Measurements from ENCODE around the gene PKMYT1. TPM values are rescaled to one million over a fixed set of nuclear protein-coding genes. Genes with fewer than 3 reads are reported as not detected.

PKMYT1 gene
- total and polyA plus RNA-seq, 2 of the 4 experiments (the other 2 are of a cell fraction): 1.8 to 14.9 TPM

DNA sequence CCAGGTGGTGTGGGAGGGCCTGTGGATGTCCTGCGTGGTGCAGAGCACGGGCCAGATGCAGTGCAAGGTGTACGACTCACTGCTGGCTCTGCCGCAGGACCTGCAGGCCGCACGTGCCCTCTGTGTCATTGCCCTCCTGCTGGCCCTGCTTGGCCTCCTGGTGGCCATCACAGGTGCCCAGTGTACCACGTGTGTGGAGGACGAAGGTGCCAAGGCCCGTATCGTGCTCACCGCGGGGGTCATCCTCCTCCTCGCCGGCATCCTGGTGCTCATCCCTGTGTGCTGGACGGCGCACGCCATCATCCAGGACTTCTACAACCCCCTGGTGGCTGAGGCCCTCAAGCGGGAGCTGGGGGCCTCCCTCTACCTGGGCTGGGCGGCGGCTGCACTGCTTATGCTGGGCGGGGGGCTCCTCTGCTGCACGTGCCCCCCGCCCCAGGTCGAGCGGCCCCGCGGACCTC lies 33.3 kb upstream of the PKMYT1 start:
- Histone ChIP-seq H2AFZ (replicated peaks; ENCODE audit: low read length, poor library complexity) (no peak overlapping the region), H2BK120ac (ENCODE audit: low read depth, low read length) (no peak overlapping the region), H2BK20ac (ENCODE audit: low read depth, low read length) (no peak overlapping the region), H3K23ac (ENCODE audit: low read depth, low read length) (no peak overlapping the region), H3K79me1 (ENCODE audit: low read depth in 1 of 2, low read length in 2 of 2) (no peaks in the 10 kb centered on the region), H3K4ac (ENCODE audit: low read depth, low read length) (no peak overlapping the region), H3K27ac (ENCODE audit: insufficient read depth, low read length) (no peak overlapping the region), H4K5ac (ENCODE audit: low read depth, low read length) (no peak overlapping the region), H3K4me3 (ENCODE audit: insufficient read depth, low read depth, low read length) (no peak overlapping the region), H2AK9ac (replicated peaks; ENCODE audit: low read depth, low read length, poor library complexity) (no peak overlapping the region), H3K27me3 (ENCODE audit: control insufficient read depth, insufficient read depth, low read length) (peaks cover 39% of the 10 kb centered on the region), H3K14ac (replicated peaks; ENCODE audit: low read depth, low read length) (no peak overlapping the region), H4K91ac (ENCODE audit: insufficient read depth, low read depth, low read length) (no peak overlapping the region), H3K9me3 (ENCODE audit: control insufficient read depth, insufficient read depth, low read length) (no peaks in the 10 kb centered on the region), H3K36me3 (ENCODE audit: control insufficient read depth, insufficient read depth, low read length) (no peaks in the 10 kb centered on the region), H4K20me1 (ENCODE audit: insufficient read depth, low read length) (peaks cover 4% of the 10 kb centered on the region; the same call in 1 of the 2 replicates), H2AK5ac (ENCODE audit: low read depth, low read length) (no peak overlapping the region), H3K56ac (ENCODE audit: extremely low read depth, insufficient read depth, low read length) (no peak overlapping the region), H3K18ac (ENCODE audit: low read depth, low read length) (no peak overlapping the region), H3K4me2 (ENCODE audit: low read depth, low read length) (no peak overlapping the region), H3K9me1 (ENCODE audit: insufficient read depth, low read length) (no peaks in the 10 kb centered on the region), H4K8ac (ENCODE audit: low read depth in 2 of 2, low read length in 2 of 2) (no peak overlapping the region), H2BK15ac (ENCODE audit: low read depth, low read length) (no peak overlapping the region), H3K9ac (ENCODE audit: low read depth, low read length) (no peak overlapping the region), H2BK5ac (ENCODE audit: low read depth, low read length, poor library complexity, severe bottlenecking) (no peak overlapping the region), H3K4me1 (ENCODE audit: control insufficient read depth, insufficient read depth, low read length) (peaks cover 3% of the 10 kb centered on the region; the same call in 1 of the 2 replicates)
- dilution Hi-C loops (cut with HindIII; ENCODE audit: low sequenced_read_pairs, unreplicated experiment) (no loop called here), intact Hi-C loops (cut with micrococcal nuclease) (no loop called here), in situ Hi-C loops (cut with MboI; ENCODE audit: low sequenced_read_pairs) (no loop called here)
- ChIA-PET POLR2A (ENCODE audit: unreplicated experiment) (interaction anchor here (1.4 kb wide), 1 partner anchor 9 kb away, joined by 3 read pairs; no protein-coding TSS in a partner anchor), CTCF (no interaction called here)
- TF ChIP-seq RAD21 (IDR thresholded peaks at IDR 0.05; ENCODE audit: low read length): no peak
- TF ChIP-seq RCOR1 (IDR thresholded peaks at IDR 0.05; ENCODE audit: insufficient replicate concordance, low read length): no peak
- 0 out of 2 replicates have a peak, but pooled peaks have one; percentile 22 for TF ChIP-seq BHLHE40 (IDR thresholded peaks at IDR 0.05; ENCODE audit: low read depth, low read length)
- no peak for TF ChIP-seq MXI1 (IDR thresholded peaks at IDR 0.05; ENCODE audit: borderline replicate concordance, low read depth, low read length)
- WGBS, 2 experiments (ENCODE audit: extremely low coverage in 2 of 2, insufficient read length in 1 of 2): 62% methylated on average over 6 of the region's 27 CpGs; no CpG with 5 or more reads in 1 of the 2 experiments
- no TSS peak for BruUV-seq (replicated peaks)
- DNase-seq (no peak), ATAC-seq (ENCODE audit: low read depth) (no peak)
